Subcutaneous adipose tissue (tissue), 4 donors: Measurements from ENCODE around the gene NUMB. TPM values are rescaled to one million over a fixed set of nuclear protein-coding genes. Genes with fewer than 3 reads are reported as not detected.

Experiments
- CTCF ChIP-seq: fragments of 450-650 bp; IDR thresholded peaks from one replicate; pipeline ENCODE4 v1.5.1; 2016; ENCODE audit warnings: low read depth, mild to moderate bottlenecking, control low read depth, antibody characterized with exemption, moderate library complexity
- total RNA-seq, 4 donors: library from RNA; depleted of rRNA; stranded (reverse); fragments of >200 nt; gene quantifications; one replicate each; pipeline ENCODE4 v1.1.0, GENCODE V29; 2016

Gene NUMB
- total RNA-seq, 4 donors from 2014 or later: 45.1 to 85.8 (median 61.2) TPM

- TF ChIP-seq CTCF: no peak
Observed at GRCh38 chr14:73472185-73473114, 14.1 kb upstream of the NUMB start.

DNA sequence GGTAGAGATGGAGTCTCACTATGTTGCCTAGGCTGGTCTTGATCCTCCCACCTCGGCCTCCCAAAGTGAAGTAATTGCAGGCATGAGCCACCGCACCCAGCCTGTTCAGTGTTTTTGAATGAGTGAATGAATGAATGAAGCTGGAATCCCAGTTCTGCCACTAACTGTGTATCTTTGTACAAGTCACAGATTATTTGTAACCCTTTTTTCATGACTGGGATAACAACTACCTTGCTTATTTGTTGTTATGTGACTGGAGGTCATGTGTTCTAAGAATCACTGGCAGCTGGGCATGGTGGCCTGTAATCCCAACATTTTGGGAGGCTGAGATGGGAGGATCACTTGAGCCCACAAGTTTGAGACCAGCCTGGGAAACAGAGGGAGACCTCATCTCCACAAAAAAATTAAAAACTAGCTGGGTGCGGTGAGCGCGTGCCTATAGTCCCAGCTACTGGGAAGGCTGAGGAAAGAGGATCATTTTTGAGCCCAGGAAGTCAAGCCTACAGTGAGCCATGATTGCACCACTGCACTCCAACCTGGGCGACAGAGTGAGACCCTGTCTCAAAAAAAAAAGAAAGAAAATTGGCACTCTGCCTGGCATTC lies 13.3 kb upstream of the NUMB start:
- no peak for TF ChIP-seq CTCF

DNA sequence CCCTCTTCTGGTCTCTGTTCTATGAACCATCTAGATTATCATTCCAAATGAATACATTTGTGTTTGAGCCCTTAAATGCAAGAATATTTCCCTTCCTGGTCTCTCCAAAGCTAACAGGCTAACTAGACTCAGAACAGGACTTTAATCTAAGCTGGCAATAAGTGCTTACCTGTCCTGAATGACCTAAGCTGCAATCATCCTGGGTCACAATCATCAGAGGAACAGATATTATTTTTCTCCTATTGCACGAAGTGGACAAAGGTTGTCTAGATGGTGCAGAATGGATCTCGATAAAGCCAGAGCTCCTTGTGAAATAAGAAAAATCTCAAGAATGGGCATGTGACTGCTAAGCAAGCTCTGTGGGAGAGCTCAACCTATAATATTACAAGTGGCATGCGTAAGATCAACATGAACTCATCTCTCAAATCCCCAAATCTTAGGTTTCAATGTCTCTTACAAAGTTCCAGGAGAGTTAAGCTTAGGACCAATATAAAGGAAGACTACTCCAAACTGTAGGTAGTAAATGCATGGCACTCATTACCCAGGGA lies 10.6 kb upstream of the NUMB start:
- TF ChIP-seq CTCF: no peak

GRCh38 chr14:73467800-73468199 lies 9.5 kb upstream of the NUMB start:
- no peak for TF ChIP-seq CTCF

GRCh38 chr14:73467377-73467776 lies 9.0 kb upstream of the NUMB start:
- TF ChIP-seq CTCF: no peak

- no peak for TF ChIP-seq CTCF
Observed at GRCh38 chr14:73466861-73467260, 8.5 kb upstream of the NUMB start.
